Mononuclear cell (primary cell): ENCODE measurements around the gene PPP6R1. TPM values are rescaled to one million over a fixed set of nuclear protein-coding genes. Genes with fewer than 3 reads are reported as not detected.

Experiments
- H3K27me3 ChIP-seq: 2 replicates; pipeline ENCODE4 v1.6.0; 2011; ENCODE audit warnings: low read length, control low read depth; ENCODE audit not compliant: insufficient read depth
- H3K4me1 ChIP-seq: 2 replicates; pipeline ENCODE4 v1.5.1; 2011; ENCODE audit warnings: mild to moderate bottlenecking, low read length, control low read depth; ENCODE audit not compliant: insufficient read depth
- H3K4me3 ChIP-seq: 2 replicates; pipeline ENCODE4 v1.5.1; 2011; ENCODE audit warnings: mild to moderate bottlenecking, low read length, moderate library complexity
- H3K9me3 ChIP-seq: 2 replicates; pipeline ENCODE4 v1.5.1; 2011; ENCODE audit warnings: low read depth, mild to moderate bottlenecking, control low read depth, low read length
- total RNA-seq: library from RNA; depleted of rRNA; stranded (reverse); fragments of >200 nt; gene quantifications from one replicate; pipeline ENCODE4 v1.2.3, GENCODE V29; 2012

Gene PPP6R1
- total RNA-seq, 1 donor: 62.5 TPM

- H3K9me3 ChIP-seq: no peaks in the 10 kb centered on the region
- H3K4me3 ChIP-seq: no peak overlapping the region
- no peaks in the 10 kb centered on the region for H3K27me3 ChIP-seq
- H3K4me1 ChIP-seq: peaks cover 4% of the 10 kb centered on the region
Observed at GRCh38 chr19:55287361-55288079, 28.7 kb upstream of the PPP6R1 start.

GRCh38 chr19:55285229-55285890 is 26.5 kb upstream of the PPP6R1 start:
- Histone ChIP-seq H3K4me3 (no peak overlapping the region), H3K9me3 (no peaks in the 10 kb centered on the region)

GRCh38 chr19:55284405-55285058 is 25.7 kb upstream of the PPP6R1 start:
- Histone ChIP-seq H3K4me3 (no peak overlapping the region), H3K9me3 (no peaks in the 10 kb centered on the region), H3K27me3 (no peaks in the 10 kb centered on the region), H3K4me1 (peaks cover 17% of the 10 kb centered on the region)

More at GRCh38 chr19:55285229-55285890, 26.5 kb upstream of the PPP6R1 start:
- no peaks in the 10 kb centered on the region for H3K27me3 ChIP-seq
- H3K4me1 ChIP-seq: peaks cover 14% of the 10 kb centered on the region

DNA sequence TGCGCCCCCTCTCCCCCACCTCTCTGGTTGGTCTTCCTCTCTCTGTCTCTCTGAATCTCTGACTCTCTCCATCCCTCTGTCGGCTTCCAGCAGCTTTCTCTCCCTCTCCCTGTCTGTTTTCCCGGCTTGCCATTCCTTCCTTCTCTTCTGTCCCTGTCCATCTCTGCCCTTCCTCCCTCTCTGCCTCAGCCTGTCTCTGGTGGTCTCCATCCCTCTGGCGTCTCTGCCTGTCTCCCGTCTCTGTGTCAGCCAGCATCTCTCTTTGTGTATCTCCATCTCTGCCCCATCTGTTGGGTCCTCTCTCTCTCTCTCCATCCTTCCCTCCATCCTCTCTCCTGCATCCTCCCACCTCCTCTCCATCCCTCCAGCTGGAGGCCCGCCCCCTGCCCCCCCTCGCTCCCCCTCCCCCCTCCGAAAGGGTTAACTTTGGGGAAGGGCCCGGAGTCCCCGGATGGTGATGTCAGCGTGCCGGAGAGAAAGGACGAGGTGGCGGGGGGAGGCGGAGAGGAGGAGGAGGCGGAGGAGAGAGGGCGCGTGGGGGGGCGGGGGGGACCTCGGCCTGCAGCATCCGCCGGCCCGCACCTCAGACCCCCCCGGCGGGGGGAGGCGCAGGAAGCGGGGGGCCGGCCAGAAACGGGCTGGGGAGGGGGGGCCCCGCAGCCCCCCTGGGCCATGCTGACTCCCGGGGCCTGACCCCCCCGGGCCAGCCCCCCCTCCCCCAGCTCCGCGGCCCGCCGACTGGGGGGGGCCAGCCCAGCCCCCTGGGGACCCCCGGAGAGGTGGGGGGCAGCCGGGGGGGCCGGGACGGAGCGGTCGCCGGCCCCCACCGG is 24.9 kb upstream of the PPP6R1 start, which contains the start of gene BRSK1:
TSS of gene BRSK1 (plus strand) at position 450 of the 830 bp plus-strand sequence. CDS start 446 bp downstream, outside the sequence.
- peaks cover 22% of the 10 kb centered on the region for H3K4me1 ChIP-seq
- H3K4me3 ChIP-seq: no peak within 1 kb of the TSS
- H3K9me3 ChIP-seq: no peaks in the 10 kb centered on the region
- no peaks in the 10 kb centered on the region for H3K27me3 ChIP-seq

GRCh38 chr19:55279770-55280643 is 21.2 kb upstream of the PPP6R1 start, which contains the start of gene HSPBP1:
Gene HSPBP1, minus strand, starts transcription at chr19:55280110. Its CDS starts 502 bp downstream, at chr19:55279608.
- Histone ChIP-seq H3K9me3 (no peaks in the 10 kb centered on the region), H3K4me1 (peaks cover 48% of the 10 kb centered on the region), H3K4me3 (peak within 1 kb of the TSS; percentile 71), H3K27me3 (no peaks in the 10 kb centered on the region)

- H3K9me3 ChIP-seq: no peaks in the 10 kb centered on the region
- peaks cover 48% of the 10 kb centered on the region for H3K4me1 ChIP-seq
- H3K4me3 ChIP-seq: peak overlapping the region; percentile 71
- no peaks in the 10 kb centered on the region for H3K27me3 ChIP-seq
Observed at GRCh38 chr19:55279340-55279739, 20.5 kb upstream of the PPP6R1 start.

DNA sequence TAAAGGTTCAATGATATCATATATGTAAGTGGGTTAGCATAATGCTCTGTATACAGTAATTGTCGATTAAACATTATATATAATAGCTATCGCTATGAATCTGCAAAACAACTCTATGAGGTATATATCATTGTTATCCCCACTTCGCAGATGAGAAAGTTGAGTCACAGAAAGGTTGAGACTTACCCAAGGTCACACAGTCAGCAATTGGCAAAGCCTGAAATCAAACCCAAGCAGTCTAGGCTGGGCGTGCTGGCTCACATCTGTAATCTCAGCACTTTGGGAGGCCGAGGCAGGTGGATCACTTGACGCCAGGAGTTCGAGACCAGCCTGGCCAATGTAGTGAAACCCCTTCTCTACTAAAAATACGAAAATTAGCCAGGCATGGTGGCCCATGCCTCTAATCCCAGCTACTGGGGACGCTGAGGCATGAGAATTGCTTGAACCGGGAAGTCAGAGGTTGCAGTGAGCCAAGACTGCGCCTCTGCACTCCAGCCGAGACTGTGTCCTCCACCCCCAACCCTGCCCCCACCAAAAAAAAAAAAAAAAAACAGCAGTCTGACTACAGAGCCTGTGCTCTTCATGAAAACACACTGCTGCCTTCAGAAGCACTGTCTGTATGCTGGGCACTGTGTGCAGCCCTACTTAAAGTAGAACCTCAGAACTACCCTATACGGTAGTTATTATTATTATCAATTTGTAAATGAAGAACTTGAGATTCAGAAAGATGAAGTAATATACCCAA is 19.7 kb upstream of the PPP6R1 start:
- Histone ChIP-seq H3K27me3 (no peaks in the 10 kb centered on the region), H3K4me1 (peaks cover 48% of the 10 kb centered on the region), H3K4me3 (no peak overlapping the region)

GRCh38 chr19:55277494-55277893 is 18.7 kb upstream of the PPP6R1 start:
- peaks cover 44% of the 10 kb centered on the region for H3K4me1 ChIP-seq
- H3K27me3 ChIP-seq: no peaks in the 10 kb centered on the region
- no peak overlapping the region for H3K4me3 ChIP-seq
- H3K9me3 ChIP-seq: no peaks in the 10 kb centered on the region

More for the DNA sequence above, 19.7 kb upstream of the PPP6R1 start:
- H3K9me3 ChIP-seq: no peaks in the 10 kb centered on the region

DNA sequence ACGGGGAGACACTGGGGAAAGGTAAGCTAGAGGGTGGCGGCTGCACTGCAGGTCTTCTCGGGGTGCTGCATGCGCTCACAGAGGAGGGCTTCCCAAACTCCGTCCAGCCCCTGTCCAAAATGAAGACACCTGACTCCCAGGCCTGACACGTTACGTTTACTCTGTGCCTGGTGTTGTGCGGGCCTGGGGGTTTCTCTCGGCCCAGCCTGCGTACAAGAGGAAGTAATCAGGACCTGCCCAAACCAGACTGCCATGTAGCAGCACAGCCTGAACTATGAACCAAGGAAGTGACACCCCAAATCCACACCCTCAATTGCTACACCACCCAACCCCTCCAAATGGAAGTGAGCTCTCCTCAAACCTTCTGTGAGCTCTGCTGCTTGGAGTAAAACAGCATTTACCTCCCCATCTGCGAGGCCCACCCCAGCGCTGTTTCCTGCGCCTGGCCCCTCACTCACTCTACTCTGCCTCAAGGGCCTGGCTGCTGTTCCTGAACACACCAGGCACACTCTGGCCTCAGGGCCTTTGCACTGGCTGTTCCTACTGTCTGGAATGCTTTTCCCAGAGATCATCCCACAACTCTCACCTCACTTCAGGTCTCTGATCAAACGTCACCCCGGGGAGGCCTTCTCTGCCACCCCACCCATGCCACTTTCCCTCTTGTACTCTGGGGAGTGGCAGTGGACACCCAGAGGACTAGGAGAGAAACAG is 18.1 kb upstream of the PPP6R1 start:
- peaks cover 44% of the 10 kb centered on the region for H3K4me1 ChIP-seq
- no peaks in the 10 kb centered on the region for H3K9me3 ChIP-seq
- H3K4me3 ChIP-seq: no peak overlapping the region
- H3K27me3 ChIP-seq: no peaks in the 10 kb centered on the region

DNA sequence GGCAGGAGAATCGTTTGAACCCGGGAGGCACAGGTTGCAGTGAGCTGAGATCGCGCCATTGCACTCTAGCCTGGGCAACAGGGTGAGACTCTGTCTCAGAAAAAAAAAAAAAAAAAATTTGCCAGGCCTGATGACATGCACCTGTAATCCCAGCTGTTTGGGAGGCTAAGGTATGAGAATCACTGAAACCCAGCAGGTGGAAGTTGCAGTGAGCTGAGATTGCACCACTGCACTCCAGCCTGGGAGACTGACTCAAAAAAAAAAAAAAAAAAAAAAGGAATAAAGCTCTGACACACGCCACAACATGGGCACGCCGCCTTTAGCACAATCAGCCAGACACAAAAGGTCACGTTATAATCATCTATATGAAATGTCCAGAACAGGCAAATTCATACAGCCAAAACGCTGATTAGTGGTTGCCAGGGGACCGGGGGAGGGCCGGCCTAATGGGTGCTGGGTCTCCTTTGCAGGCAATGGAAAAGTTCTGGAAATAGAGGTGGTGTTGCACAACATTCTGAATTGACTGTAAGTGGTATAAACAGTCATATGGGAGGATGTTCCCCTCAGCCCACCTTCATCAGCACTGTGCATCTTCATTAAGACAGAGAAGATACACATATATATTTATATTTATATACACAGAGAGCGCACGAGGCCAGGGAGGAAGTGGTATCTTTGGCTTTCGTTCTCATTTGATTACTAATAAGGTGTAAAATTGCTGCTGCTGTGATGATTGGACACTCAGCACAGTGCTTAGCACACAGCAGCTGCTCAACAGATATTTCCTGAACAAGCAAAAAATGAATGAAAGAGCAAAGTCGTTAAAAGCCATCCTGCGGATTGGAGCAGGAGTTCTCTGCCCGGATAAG is 17.3 kb upstream of the PPP6R1 start:
- Histone ChIP-seq H3K4me3 (no peak overlapping the region), H3K4me1 (peaks cover 41% of the 10 kb centered on the region), H3K9me3 (no peaks in the 10 kb centered on the region), H3K27me3 (no peaks in the 10 kb centered on the region)

DNA sequence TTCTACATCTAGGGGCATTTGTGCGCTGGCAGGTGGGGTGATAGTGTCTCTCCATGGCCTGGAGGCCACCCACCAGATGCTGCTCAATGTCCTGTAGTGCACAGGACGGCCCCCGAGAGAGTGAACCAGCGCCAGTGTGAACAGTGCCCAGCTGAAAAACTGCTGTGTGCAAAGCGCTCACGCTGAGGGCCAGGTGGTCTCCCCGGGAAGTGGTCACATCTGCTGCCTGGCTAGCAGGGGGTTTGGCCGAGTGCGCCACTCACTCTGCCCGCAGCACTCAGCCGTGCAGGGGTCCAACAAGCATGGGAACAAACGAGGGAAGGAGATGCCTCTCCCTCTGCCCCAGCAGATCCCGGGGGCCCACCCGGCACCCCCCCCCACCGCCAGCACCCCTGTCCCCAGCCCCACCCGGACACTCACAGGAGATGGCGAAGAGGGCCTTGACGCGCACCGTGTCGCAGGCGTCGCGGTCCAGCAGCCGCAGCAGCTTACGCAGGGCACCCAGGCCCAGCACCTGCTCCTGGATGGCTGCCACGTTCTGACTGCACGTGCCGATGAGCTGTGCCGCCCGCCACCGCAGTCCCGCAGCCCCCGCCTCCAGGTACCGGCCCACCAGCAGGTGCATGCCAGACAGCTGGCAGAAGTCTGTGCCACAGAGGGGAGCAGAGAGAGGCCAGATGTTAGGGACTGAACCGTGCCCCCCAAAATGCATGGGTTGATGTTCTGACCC is 15.3 kb upstream of the PPP6R1 start:
- no peaks in the 10 kb centered on the region for H3K9me3 ChIP-seq
- no peak overlapping the region for H3K4me3 ChIP-seq
- peaks cover 27% of the 10 kb centered on the region for H3K4me1 ChIP-seq
- no peaks in the 10 kb centered on the region for H3K27me3 ChIP-seq

- no peaks in the 10 kb centered on the region for H3K27me3 ChIP-seq
- peaks cover 16% of the 10 kb centered on the region for H3K4me1 ChIP-seq
- no peaks in the 10 kb centered on the region for H3K9me3 ChIP-seq
- H3K4me3 ChIP-seq: no peak overlapping the region
Observed at GRCh38 chr19:55272142-55272541, 13.3 kb upstream of the PPP6R1 start.
